Stimulated activated CD4-positive, alpha-beta T cell treated with anti-CD3 and anti-CD28 coated beads, Interleukin-4, amount 100 ng/mL, for 1 hour (primary cell): Measurements from ENCODE around the gene ESR2.
"Not testable (repeated sequence)": the region's sequence is repeated elsewhere in the genome, so short reads cannot be mapped to it uniquely, and the experiment has no call there.

Source experiments
- DNase-seq: peaks from one replicate; pipeline ENCODE4 v3.0.0-alpha.2; 2020

The ESR2 gene

DNA sequence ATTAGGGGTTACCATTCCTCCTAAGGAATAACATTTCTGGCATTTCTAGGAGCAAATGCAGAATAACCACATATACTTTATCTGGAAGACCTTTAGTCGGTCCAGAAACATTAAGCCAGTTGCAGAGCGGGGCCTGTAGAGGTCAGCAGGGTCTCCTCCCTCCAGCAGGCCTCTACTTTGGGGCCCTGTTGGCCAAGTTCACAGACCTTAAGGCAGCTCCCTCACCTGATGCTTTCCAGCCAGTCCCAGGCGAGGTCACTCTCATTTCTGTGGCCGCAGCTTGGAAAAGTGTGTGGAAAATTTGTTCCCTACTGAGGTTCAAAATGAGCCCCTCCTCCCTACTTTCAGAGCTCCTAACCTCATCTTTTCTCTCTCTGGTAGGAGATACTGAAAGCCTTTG lies 74.1 kb downstream of the ESR2 start:
- no peak for DNase-seq

DNA sequence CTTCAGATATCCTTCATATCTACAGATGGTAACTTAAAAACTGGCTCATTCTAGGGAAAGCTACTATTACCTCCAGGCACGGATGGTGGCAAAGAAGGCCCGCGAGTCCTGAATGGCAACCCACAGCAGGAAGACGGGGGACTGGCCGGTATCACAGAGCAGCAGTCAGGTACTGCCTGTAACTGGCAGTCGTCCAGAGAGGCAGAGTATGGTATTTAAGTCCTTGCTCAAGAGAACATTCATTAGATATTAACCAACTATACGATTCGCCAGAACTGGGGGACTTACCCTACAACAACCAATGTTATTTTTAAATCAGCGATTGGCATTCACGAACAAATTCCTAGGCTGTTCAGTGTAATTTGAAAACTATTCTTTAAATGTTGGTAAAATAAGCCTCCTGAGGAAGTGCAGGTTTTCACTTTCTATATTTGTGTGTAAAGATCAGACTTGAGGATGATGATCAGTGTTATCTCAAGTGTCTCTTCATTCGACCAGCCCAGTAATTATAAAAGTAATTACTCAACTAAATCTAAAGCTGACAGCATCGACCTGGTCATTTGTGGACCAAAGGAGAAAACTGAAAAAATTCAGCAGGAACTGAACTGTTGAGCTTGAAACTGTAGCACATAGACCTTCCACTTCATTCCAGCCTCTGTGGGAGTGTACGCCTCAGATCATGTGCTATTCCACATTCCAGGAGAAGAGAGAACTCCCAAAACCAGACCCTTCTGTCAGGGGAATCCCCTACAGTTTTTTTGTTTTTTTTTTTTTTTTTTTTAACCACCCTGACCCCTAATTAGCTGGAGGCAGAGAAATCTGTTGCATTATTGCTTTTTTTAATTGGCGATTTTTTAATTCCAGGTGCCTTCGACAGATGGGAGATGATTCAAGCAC lies 75.6 kb downstream of the ESR2 start:
- DNase-seq, result no peak

DNA sequence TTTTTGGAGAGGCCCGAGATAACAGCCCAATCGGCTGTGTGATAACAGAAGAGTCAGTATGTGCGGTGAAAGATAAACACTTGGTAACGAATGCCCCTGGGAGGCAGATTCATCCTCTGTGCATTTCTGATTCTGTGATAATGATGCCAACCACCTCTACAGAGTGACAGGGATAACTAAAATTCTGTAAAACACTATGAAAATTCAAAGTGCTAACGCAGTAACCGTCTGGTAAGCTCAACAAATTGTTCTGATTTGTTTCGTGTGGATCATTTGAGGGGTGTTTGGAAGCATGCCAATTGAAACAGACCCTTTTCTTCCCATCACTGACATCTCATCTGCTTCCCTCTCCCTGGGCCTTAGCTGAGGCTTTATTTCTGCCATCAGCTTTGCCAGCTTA lies 76.3 kb downstream of the ESR2 start:
- no peak for DNase-seq

DNA sequence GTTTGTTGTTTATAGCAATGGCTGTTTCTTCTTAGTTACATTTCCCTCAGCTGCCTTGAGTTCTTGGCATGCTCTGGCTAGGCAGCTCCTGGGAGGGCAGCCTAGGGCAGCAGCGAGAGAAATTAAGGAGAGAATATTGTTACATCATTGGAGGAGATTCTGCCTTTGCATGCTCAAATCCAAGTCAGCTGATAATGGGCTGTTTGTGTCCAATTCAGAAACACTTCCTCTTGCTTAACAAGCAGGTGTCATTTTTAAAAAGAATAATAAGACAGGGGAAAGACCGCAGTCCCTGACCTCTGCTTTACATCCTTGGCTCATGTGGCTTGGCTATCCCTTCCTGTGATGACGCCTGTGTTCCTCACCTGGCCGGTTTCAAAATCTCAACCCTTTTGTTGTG lies 76.9 kb downstream of the ESR2 start:
- DNase-seq, result no peak

DNA sequence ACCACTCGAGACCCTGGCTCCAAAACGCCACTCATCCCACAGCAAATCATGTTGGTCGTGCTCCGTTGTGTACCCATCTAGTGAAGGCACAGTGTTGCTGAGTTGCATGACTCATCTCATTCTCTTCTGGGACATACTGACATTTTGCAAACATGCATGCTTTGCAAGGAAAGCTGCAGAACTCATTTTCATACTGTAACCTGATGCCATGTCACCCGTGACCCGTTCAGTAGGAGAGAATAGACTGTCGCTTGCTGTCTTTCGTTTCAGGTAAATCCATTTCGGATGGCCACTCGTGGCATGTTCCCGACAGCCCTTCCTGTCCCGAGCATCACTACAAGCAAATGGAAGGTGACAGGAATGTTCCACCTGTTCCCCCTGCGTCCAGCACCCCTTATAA lies 78.2 kb downstream of the ESR2 start:
- no peak for DNase-seq

DNA sequence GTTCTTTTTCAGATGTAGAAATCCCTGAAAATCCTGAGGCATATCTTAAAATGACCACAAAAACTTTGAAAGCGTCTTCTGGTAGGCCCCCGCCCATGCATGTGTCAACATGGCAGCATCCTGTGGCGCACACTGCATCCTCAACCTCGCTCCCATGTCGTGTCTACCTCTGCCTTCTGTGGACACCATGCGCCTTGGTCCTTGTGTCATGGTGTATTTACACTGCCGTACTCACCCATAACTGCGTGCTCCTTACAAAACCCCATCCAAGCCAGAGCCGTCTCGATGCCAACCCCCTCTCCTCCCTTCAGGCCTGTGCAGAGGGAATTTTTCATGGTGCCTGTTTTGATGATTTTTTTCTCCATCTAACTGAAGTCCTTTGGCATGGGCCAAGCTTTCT lies 78.9 kb downstream of the ESR2 start:
- DNase-seq, result no peak

DNA sequence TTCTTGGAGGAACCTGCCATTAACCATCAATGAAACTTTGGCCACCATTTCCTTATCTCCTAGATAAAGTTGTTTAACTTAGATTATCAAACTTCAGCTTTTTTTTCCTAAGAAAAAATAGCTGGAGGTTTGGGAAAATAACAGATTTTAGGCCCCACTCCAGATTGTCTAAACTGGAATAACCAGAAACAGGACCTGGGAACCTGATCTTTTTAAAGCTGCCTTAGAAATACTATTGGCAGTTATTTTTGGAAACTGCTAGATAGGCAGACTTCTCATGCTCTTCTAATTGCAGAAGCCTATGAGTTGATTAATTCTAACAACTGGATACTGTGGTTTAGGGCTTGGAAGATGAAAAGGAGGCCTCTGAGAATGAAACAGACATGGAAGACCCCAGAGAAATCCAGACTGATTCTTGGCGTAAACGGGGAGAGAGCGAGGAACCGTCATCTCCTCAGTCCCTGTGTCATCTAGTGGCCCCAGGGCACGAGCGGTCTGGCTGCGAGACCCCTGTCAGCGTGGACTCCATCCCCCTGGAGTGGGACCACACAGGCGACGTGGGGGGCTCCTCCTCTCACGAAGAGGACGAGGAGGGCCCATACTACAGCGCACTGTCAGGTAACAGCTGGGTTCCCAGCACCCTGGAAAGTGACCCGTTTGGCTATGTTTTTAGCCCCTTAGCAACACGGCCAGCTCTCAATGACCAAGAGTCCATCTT lies 80.2 kb downstream of the ESR2 start:
- DNase-seq, result no peak

DNA sequence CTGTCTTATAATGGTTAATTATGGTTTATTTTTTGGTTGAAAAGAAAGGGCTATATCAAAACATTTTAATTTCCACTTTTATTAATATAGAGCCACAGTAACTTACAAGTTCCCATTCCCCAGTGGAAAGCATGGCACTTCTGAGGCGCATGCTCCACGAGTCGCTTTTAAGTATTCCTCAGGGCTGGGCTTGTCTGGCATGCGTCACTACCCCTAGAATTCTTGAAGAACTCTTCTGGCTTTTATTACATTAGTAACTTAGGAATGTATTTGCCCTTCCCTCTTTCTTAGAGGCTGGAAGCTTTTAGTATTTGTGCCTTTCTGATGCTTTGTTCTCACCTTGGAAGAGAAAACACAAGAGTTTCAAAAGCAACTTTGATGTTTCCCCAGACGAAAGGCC lies 81.1 kb downstream of the ESR2 start:
- no peak for DNase-seq

DNA sequence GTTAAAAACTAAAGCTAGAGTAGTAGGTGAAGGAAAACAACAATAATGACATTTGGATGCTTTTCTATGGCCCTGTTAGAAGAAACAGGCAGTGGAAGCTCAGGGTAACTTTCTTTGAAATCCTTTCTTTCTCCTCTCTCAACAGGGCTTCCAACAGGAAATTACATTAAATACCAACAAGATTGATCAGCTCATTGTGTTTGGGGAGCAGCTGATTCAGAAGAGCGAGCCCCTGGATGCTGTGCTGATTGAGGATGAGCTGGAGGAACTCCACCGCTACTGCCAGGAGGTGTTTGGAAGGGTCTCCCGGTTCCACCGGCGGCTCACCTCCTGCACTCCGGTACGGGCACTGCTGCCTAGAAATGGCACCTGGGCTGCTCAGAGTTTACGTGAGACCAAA lies 81.5 kb downstream of the ESR2 start:
- DNase-seq, result no peak

DNA sequence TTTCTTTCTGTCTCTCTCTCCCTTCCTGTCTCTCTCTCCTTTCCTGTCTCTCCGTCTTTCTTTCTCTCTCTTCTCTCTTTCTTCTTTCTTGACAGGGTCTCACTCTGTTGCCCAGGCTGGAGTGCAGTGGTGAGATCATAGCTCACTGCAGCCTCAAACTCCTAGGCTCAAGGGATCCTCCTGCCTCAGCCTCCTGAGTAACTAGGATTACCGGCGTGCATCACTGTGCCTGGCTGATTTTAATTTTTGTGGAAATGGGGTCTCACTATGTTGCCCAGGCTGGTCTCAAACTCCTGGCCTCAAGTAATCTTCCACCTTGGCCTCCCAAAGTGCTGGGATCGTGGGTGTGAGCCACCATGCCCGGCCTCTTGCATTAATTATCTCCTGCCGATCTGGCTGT lies 83.3 kb downstream of the ESR2 start:
- DNase-seq, result not testable (repeated sequence)

DNA sequence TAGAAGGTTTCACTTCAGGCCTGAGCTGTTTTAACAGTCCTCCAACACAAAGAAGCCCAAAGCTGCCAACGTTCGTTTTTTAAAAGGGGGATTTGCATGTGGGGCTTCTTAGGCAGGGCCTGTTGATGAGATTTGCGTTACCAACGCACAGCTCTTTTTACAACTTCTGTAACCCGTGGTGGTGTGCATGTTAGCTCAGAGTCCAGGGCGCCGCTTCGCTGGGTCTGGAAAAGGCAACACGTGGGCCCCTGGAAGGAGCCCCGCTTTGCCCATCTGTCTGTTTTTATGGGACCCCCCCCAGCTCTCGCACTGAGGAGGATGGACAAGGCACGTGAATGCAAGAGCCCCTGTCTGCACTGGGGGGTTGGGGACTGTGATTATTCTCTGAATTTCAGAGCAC lies 84.0 kb downstream of the ESR2 start:
- DNase-seq, result no peak

DNA sequence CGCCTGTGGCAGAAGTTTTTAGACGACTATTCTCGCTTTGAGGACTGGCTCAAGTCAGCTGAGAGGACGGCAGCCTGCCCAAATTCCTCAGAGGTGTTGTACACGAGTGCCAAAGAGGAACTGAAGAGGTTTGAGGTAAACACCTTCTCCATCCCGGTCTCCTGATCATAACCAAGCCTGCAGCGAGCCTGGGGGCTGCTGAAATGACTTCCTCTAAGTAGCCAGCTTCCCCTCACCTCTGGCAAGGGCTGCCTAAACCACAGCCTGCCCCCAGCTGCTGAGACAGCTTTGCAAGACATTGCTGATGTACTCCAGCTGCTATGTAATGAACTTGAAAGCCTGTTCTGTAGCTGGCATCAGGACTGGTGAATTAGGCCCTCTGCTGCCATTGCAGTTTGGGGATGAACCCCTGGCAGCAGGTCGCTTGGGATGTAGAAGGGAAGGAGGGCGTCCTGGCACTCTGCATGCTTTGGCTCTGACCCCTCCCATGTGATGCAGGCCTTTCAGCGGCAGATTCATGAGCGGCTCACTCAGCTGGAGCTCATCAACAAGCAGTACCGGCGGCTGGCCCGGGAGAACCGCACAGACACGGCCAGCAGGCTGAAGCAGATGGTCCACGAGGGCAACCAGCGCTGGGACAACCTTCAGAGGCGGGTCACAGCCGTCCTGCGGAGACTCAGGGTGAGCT lies 84.6 kb downstream of the ESR2 start:
- DNase-seq, result no peak

DNA sequence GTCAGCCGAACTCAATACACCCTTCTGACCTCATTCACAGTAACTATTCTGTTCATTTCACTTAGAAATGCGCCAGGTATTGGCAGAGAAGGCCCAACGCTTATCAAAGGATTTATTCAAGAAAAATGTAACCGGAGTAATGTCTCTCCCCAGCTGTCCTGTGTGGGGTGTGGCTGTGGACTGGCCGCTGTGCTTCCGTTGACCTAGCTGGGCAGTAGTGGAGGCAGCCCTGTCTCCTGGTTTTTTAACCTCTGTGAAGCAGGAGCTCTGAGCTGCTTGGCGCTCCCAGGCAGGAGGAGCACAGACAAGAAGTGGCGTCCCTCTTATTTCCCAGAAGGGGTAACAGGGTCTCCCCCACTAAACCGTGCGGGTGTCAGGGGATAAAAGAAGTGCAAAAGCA lies 85.2 kb downstream of the ESR2 start:
- DNase-seq, result no peak

DNA sequence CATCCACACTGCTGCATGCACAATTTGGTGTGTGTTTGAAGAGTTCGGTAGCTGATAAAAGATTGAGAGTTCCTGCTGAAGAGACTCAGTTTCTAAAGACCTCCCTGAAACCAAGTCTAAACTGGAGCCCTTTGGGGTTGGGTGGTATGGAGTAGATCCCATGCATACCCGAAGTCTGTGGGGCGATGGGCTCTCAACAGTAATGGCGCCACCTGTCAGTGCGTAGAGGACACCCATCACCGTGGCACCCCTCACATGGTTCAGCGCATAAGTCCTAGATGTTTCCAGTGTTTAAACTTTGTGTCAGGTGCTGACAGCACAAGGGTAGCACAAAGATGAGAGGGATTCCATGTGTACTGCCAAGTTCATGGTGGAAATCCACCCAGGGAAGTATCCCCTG lies 85.9 kb downstream of the ESR2 start:
- DNase-seq, result no peak

DNA sequence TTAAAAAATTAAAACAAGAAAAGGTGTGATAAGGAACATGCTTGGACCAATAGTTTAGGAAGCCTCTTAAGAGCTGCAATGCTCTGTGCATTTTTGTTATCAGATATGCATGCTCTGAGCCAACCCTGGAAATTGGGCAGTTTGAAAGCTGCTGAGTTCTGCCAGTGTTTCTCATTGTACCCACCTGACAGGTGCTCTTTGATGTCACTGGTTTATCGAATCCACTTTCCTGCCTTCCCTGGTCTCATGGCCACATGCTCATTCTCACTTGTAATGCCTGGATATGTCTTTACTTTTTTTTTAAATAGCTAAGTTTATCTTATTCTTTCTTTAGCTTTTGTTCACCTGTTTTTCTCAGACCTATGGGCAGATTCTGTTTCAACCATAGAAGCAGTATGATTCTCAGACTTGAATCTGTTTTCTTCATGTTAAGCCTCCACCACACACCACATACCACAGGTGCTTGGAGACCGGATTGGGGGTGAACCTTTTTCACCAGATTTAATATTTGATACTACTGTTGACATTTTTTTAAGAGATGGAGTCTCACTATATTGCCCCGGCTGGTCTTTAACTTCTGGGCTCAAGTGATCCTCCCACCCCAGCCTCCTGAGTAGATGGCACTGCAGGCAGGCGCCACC lies 90.7 kb downstream of the ESR2 start:
- DNase-seq, result no peak

DNA sequence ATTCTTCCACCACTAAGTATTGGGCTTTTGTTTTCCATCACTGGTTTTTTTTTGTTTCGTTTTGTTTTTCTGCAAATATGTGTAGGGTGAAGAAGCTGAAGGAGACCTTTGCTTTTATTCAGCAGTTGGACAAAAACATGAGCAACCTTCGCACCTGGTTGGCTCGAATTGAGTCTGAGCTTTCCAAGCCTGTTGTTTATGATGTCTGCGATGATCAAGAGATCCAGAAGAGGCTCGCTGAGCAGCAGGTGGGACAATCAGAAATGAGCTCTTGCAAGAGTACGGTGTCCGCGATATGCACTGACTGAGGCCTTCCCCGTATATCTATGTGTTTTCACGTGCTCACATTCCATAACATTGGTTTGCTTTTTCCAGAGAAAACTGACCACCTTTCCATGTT lies 91.5 kb downstream of the ESR2 start:
- DNase-seq, result no peak

DNA sequence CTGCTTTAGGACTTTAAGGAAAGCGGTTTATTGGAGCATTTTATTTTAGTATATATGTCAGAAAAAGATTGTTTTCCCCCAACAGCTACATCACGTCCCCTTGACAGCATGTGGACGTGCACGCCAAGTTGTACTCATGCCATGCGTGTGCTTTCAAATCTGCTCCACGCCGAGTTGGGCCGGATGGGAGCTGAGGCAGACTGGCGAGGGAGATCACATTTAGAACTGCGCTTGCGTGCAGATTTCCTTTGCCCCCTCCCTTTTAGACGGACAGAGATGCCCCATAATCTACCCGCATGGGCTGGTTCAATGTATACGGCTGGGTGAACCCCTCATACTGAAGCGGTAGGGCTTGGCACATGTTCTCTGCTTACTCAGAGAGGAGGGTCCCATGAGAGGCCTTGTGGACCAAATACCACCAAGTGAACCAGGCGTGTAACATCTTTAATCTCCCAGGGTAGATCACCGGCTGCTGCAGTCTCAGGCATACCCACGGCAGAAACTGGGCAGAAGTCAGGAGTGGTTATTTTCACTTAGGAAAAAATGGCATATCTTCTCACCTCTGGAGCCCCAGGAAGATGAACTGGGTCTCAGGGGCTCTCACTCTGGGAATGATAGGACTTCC lies 92.1 kb downstream of the ESR2 start:
- no peak for DNase-seq

DNA sequence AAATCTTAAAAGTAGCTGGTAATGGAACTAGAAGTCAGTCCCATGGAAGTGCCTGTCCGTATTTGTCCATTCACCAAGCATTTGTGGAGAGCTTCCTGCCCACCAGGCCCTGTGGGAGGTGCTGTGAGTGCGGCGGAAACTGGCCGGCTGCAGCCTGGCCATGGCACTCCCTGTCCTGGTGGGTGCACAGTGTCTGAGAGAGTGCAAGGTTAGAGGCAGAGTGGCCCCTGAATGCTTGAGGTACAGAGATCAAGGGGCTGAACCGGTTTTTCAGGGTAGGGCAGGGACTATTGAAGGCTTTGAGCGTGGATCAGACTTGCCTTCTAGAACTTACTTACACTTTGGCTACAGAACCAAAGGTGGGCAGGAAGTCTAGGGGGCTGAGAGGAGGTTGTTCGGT lies 92.9 kb downstream of the ESR2 start:
- no peak for DNase-seq

DNA sequence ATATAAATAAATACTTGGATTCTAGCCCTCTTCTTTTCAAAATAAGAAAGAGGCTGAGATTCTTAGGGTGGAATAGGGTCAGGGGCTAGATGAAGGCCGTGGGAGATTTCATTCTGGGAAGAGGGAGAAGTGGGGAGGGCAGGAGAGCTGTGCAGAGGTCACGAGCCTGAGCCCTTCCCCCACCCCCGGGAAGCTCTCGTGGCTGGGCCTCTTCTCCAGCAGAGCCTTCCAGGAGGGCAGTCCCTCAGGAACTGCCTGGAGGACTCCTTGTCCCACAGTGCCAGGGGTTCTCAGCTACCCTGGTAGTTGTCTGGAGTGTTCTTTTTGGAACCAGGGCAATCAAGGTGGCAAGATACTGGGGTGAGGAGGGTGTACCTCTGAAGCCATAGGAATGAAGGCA lies 94.0 kb downstream of the ESR2 start:
- DNase-seq, result no peak

DNA sequence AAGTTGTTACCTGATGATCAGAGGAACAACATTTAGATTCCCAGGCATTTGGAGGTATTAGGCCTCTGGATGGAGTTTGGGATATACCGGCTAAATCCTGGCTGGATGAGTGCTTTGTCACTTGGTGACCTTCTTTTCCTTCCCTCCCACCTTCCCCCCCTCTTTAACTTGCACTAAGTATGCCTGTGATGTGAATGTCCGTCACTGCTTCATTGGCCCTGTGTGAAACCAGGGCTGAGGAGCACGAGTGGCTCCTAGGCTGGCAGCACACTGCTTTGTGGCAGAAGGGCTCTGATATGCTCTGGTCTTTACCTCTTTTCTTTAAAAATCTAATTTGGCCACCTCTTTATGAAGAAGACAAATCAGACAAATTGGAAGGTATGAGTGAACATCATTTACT lies 95.7 kb downstream of the ESR2 start:
- DNase-seq, result no peak

DNA sequence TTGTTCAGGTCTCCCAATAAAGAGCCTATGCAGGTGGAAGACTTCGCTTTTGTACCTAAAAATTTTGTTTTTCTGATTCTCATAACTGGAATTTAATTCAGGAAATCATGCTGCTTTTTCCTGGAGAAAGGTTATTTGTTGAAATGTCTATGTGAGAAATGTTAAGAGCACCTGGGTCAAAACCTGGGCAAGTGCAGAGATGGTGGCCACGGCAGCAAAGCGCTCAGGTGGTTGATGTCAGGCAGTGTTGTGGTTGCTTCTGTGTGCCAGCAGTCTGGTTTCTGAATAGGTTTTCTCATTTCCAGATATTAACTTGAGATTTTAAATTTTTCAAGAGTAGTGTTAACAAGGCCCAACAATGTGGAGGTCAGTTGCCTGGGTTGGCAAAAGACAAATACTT lies 96.2 kb downstream of the ESR2 start:
- no peak for DNase-seq

DNA sequence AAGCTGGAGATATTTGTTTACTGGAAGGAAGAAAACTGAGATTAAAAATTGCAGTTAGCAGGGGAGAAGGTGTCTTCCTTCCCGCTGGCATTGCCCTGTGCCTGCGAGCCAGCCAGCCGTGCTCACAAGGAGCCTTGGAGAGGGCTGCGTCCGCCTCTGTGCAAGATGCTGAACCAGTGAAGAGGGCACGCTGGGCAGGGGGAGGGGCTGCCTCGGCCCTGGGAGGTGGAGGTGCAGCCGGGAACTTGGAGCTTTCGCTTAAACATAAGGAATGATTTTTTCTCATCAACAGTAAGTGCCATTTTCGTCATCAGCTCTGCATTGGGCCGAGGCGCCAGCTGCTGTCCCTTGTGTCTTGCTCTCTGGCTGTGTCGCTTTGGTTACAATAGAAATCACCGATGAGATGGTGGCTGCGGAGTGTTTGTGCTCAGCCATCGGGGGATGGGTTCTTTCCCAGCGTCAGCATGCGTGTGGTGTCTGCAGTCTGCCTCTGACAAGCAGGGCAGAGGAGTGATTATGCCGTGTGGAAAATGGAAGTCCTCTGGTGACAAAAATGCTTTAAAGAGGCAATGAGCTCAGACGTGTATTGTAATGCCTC lies 97.3 kb downstream of the ESR2 start:
- DNase-seq, result peak; percentile 20

DNA sequence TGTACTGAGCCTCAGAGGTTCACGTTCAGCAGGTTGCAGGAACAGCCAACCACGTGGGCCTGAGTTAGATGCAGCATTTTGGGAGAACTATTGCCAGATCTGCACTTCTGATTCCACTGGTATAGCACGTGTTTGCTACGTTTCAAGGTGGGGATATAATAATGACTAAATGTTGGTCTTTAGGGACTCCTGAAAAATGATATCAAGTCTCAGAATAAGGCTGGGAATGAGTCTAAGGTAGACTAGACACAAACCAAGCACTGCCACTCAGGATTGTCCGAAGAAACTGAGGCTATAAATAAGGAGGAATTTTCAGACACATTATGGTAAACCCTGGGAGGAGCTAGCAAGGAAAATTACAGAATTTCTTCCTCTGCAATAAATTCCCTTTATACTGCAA lies 98.1 kb downstream of the ESR2 start:
- DNase-seq, result no peak
